Panc1 (cell line): Measurements from ENCODE around the gene INPP5A. TPM values are rescaled to one million over a fixed set of nuclear protein-coding genes. Genes with fewer than 3 reads are reported as not detected.

Experiments
- ATAC-seq: fragments of 200-7000 bp; cut with Tn5 transposase; 2 replicates; pipeline ENCODE4 v1.9.1; 2020; ENCODE audit warnings: mild to moderate bottlenecking, moderate library complexity
- BruUV-seq: library from RNA; stranded (reverse); fragments of 400-500 nt; replicated peaks from 2 replicates; lab custom pipeline; 2021; lab: Mats Ljungman, UMichigan
- CTCF ChIA-PET: fragments of 300-600 bp; sonication (Branson Sonifier 250); formaldehyde crosslinking; loops from one replicate; lab custom pipeline; 2022; ENCODE audit warnings: antibody characterized with exemption; lab: Charles Lee
- POLR2A ChIA-PET: fragments of 300-600 bp; sonication (Branson Sonifier 250); formaldehyde crosslinking; loops from one replicate; lab custom pipeline; 2022; ENCODE audit warnings: antibody characterized with exemption; lab: Charles Lee
- DNase-seq: peaks from one replicate; pipeline ENCODE4 v3.0.0-alpha.2; 2010; ENCODE audit warnings: low read depth, low spot score
- H3K27ac ChIP-seq: 2 replicates; pipeline ENCODE4 v1.5.1; 2011; ENCODE audit warnings: mild to moderate bottlenecking, low read length, inconsistent platforms
- H3K27me3 ChIP-seq: fragments of 200-500 bp; sonication (Bioruptor generic); 2 replicates; pipeline ENCODE4 v1.6.0; 2014; ENCODE audit warnings: low read length, inconsistent platforms; ENCODE audit not compliant: control insufficient read depth, insufficient read depth
- H3K36me3 ChIP-seq: fragments of 200-500 bp; sonication (Bioruptor generic); 2 replicates; pipeline ENCODE4 v1.5.1; 2014; ENCODE audit warnings: inconsistent platforms, mild to moderate bottlenecking, low read length, moderate library complexity; ENCODE audit not compliant: control insufficient read depth, insufficient read depth
- H3K4me1 ChIP-seq: 2 replicates; pipeline ENCODE4 v1.5.1; 2011; ENCODE audit warnings: inconsistent platforms, mild to moderate bottlenecking, low read length, moderate library complexity; ENCODE audit not compliant: control insufficient read depth, insufficient read depth
- H3K4me3 ChIP-seq, 2 experiments: 2 replicates each; pipeline ENCODE4 v1.5.1; 2011 to 2012; ENCODE audit warnings: low read depth in 2 of 2, low read length in 2 of 2, mild to moderate bottlenecking in 2 of 2, inconsistent platforms in 1 of 2, moderate library complexity in 1 of 2
- H3K9me3 ChIP-seq: fragments of 200-500 bp; sonication (Bioruptor generic); 2 replicates; pipeline ENCODE4 v1.5.1; 2014; ENCODE audit warnings: low read depth, mild to moderate bottlenecking, inconsistent platforms, low read length, moderate library complexity; ENCODE audit not compliant: control insufficient read depth, insufficient read depth
- CTCF ChIP-seq: fragments of 450-650 bp; IDR thresholded peaks from 2 replicates; pipeline ENCODE4 v1.5.1; 2017; ENCODE audit warnings: mild to moderate bottlenecking
- POLR2AphosphoS5 ChIP-seq: IDR thresholded peaks from 2 replicates; pipeline ENCODE4 v1.6.1; 2012; ENCODE audit warnings: mild to moderate bottlenecking, low read depth, low read length, moderate library complexity
- REST ChIP-seq, 2 experiments: IDR thresholded peaks; 2 replicates each; pipeline ENCODE4 v1.6.1; 2011 to 2012; ENCODE audit warnings: low read depth in 2 of 2, control low read depth in 1 of 2, low read length in 1 of 2, mild to moderate bottlenecking in 1 of 2, moderate library complexity in 1 of 2; ENCODE audit not compliant: insufficient read depth in 1 of 2
- SIN3A ChIP-seq: IDR thresholded peaks from 2 replicates; pipeline ENCODE4 v1.6.1; 2012; ENCODE audit warnings: low read depth, mild to moderate bottlenecking, low read length, moderate library complexity, borderline replicate concordance; ENCODE audit not compliant: insufficient read depth
- TCF7L2 ChIP-seq: IDR thresholded peaks from 2 replicates; pipeline ENCODE4 v1.6.1; 2011; ENCODE audit warnings: mild to moderate bottlenecking, low read depth, low read length, inconsistent platforms
- in situ Hi-C: cut with HindIII; loops from 2 replicates; pipeline ENCODE4 v1.10.0; 2016; ENCODE audit warnings: low sequenced_read_pairs, low pct_unique_long_range_greater_than_20kb
- intact Hi-C: fragments of 100-400 bp; cut with micrococcal nuclease; formaldehyde crosslinking; loops from one replicate; pipeline ENCODE4 v1.10.0; 2022; ENCODE audit not compliant: unreplicated experiment
- total RNA-seq: library from RNA; stranded (reverse); gene quantifications from one replicate; pipeline ENCODE4 v1.2.1, GENCODE V29; 2021; ENCODE audit not compliant: unreplicated experiment

Gene INPP5A
- total RNA-seq, 1 experiment from 2014 or later = 60.0 TPM

- TF ChIP-seq TCF7L2 (no peak), REST (IDR thresholded peaks at IDR 0.05; ENCODE audit: insufficient read depth in 1 of 2, low read depth in 2 of 2, low read length in 1 of 2) (no peak), POLR2AphosphoS5 (no peak), CTCF (no peak), SIN3A (no peak)
- in situ Hi-C loops (no loop called here), intact Hi-C loops (no loop called here)
- Histone ChIP-seq H3K4me1 (peaks cover 9% of the 10 kb centered on the region), H3K27ac (no peak overlapping the region), H3K27me3 (no peaks in the 10 kb centered on the region), H3K36me3 (no peaks in the 10 kb centered on the region), H3K9me3 (peaks cover 35% of the 10 kb centered on the region), H3K4me3 (no peak overlapping the region)
- ChIA-PET POLR2A (no interaction called here), CTCF (no interaction called here)
- no TSS peak for BruUV-seq
- DNase-seq (no peak), ATAC-seq (no peak)
Observed at GRCh38 chr10:132691711-132692153, 154.1 kb downstream of the INPP5A start.

- in situ Hi-C loops (no loop called here), intact Hi-C loops (no loop called here)
- peaks cover 5% of the 10 kb centered on the region; the same call in 1 of the 2 replicates for H3K4me1 ChIP-seq
- no peak overlapping the region for H3K4me3 ChIP-seq
- no peaks in the 10 kb centered on the region for H3K27me3 ChIP-seq
- ChIA-PET CTCF (no interaction called here), POLR2A (no interaction called here)
- ATAC-seq = no peak
- H3K27ac ChIP-seq = no peak overlapping the region
- TF ChIP-seq REST (IDR thresholded peaks at IDR 0.05; ENCODE audit: insufficient read depth in 1 of 2, low read depth in 2 of 2, low read length in 1 of 2) = no peak
- TF ChIP-seq CTCF = no peak
- TF ChIP-seq TCF7L2 = no peak
- TF ChIP-seq SIN3A = no peak
- TF ChIP-seq POLR2AphosphoS5 = no peak
- no peaks in the 10 kb centered on the region for H3K36me3 ChIP-seq
- H3K9me3 ChIP-seq = peaks cover 35% of the 10 kb centered on the region
- DNase-seq = no peak
- TSS peak; percentile 43 for BruUV-seq
Observed at GRCh38 chr10:132692311-132692710, 154.7 kb downstream of the INPP5A start.
